G401.6 (cell line): Measurements from ENCODE around the gene GRID1.

Experiments
- FAIRE-seq: peaks from 2 replicates; lab custom pipeline; 2012; peaks lifted over from hg19 to GRCh38; lab: Jason Lieb, UNC

The GRID1 gene

DNA sequence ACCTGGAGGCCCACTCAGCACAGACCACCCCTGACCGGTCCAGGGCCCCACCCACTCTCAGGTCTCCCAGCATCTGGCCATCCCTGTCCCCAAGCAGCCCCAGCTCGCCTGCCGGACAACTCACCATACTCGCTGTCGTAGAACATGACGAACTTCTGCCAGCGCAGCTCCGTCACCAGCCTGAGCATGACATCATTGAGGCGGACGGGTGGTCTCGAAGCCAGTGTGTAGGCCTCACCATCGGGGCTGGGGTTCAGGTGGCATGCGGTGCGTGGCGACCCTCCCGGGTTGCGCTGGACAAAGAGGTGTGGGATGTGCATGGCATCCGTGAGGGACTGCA lies 160.4 kb downstream of the GRID1 start:
- no peak for FAIRE-seq

DNA sequence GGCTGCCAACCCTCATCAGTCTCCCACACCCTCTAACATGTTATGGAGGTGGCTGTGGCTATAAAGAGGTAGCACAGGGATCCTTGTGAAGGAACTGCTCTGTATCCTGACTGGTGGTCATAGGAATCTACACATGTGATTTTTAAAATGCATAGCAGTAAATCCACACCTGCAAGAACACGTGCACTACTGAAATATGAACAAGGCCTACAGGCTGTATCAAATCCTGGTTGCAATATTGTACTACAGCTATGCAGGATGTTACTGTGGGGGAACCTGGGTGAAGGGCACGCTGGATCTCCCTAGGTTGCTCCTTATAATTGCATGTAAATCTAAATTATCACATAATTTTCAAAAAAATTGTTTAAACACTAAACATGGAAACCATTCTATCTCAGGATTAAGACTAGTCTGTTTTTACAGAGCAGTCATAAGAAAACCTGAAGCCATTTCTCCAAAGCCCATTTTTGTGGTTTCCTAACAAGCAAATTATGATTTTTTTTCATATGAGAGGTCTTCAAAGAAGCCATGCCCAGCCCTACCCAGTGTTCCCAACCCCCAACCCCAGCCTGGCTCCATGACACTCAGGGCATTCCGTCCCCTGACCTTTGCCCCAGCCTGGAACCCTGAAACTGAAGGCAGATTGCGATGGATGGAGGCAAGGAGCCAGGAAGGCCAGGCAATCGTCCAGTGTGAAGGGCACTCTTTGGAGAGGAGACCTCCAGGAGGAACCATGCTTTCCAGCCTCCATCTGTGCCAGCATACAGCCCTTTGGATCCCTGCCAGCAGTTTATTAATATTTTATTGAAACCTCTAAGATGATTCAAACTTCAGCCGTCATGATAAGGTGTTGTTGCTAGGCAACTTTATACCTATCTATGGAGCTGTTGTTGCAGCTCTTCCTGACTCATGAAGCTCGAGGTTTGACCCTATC lies 161.0 kb downstream of the GRID1 start:
- FAIRE-seq, result no peak

DNA sequence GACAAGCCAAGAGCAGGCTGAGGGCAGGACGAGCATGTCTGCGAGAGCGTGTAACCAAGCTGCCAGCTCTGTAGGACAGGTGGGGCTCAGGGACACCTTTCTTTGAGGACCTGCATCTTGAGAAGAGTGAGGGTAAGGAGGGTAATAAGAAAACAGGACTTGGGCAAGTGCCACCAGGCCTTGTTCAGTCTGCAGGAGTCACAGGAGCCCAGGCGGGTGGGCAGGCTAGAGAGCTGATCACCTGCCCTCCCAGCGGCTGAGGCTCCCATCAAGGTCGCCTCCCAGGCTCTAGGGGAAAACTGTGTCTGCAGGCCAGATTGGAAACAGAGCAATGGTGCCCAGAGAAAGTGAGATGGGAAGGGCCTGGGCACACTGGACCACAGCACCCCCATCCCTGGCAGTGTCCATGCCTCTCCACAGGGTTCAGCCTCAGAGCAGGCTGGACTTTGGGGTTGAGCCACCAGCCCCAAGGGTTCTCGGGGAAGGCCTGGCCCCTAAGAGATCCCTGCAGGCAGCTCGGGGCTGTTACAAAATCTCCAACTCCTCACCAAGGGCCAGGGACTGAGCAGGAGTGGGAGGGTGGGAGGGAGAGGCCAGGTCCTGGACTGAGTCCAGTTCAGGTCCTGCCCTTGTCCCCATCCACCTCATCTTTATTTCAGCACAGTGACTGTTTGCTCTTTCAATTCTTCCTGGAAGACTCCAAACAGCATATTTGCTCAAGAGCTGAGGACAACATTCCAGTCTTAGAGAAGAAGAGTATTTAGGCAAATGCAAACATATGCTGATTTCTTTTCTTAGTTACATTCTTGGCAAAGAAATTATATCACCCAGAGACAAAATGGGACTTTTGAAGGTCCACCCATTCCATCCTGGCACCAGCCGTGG lies 161.9 kb downstream of the GRID1 start:
- FAIRE-seq, result no peak

DNA sequence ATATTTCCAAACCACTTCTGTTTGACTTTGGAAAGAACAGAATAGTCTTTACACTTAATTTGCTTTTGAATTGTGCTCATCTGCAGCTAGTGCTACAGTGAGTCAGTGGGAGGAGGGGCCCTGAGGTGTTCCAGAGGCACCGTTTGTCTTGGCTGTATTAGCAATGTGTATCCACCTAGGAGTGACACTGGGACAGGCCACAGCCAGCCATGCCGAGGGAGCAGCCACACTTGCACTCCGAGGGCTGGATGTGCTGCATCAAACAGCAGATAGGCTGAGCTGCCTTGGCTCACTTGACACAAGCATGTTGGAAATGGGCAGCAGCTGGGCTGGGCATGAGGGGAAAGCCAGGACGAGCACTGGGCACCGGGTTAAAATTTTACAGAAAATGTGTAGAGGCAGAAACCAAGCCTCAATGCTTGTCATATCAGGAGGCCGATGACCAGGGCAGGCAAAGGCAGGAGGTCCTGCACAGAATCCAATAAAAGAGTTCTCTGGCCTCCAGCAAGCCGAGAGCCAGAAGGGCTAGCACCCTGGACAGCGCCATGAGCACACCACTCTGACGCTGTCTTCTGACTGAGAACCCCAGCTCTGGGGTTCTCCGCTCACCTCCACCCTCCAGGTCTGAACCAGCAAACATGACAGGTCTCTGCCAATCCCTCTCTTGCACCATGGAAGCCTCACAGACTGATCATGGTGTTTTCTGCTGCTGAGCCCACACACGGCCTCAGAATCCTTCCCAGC lies 163.3 kb downstream of the GRID1 start:
- FAIRE-seq, result no peak

DNA sequence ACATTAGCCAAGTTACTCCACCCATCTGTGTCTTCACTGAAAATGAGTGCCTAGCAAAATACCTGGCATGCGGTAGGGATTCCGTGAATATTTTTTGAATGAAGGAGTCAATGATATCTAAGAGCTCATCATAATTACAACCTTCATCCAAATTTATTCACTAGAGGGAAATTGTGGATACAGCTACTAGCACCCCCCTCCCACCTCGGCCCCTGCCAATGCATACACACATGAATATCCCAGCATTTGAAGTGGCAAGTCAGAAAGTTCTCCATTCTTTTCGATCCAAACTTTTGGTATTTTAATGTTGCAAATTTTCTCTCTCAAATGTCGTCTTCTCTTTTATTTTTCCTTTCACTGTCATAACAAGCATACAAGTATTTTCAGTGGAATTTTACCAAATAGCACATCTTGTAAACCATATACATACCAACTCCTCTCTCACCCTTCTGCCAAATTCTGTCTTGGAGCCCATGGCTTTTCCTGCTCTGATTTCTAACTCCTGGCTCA lies 164.3 kb downstream of the GRID1 start:
- FAIRE-seq, result no peak

DNA sequence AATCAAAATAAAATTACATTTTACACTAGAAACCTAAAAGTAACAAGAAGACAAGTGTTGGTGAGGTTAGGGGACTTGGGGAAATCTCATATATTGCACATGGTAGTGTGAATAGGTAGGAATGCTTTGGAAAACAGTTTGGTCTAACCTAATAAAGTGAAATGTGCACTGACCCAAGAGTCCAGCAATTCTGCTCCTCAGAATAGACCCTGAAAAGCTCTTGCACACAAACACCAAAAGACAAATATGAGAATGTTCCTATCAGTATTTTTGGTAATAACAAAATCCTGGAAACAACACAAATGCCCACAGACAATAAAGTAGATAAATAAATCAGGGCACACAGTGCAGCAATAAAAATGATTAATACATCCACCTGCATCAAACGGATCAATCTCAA lies 165.7 kb downstream of the GRID1 start:
- FAIRE-seq, result no peak

DNA sequence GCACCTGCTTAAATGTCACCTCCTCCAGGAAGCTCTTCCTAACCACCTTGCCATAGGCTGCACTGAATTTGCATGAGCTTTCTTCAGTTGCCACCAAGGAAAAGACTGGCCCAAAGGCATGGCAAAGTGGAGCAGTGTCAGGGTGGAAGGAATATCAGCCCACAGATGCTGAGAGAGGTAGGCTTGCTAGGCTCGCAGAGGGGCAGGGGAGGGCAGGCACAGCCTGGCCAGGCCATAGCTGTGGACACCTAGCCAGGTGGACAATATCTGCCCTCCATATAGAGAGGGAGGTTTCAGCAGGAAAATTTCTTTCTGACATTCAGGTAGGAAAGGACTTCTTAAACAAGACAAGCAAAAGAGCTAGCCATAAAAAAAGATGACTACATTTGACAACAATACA lies 166.3 kb downstream of the GRID1 start:
- no peak for FAIRE-seq

DNA sequence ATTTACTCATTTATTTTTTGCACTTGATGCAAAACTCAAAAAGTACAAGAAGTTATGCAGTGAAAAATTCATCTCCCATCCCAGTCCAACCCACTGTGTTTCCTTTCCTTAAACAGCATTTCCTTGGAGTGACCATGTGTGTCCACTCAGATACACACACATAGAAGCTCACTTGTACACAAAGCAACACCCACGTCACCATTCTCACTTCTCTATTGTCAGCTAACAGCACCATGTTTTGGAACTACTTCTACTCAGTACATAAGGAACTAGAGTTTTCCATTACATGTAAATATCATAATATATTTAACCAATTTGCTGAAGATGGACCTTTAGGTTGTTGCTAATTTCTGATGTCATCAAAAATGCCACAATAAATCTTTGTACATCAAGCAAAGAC lies 167.6 kb downstream of the GRID1 start:
- no peak for FAIRE-seq

DNA sequence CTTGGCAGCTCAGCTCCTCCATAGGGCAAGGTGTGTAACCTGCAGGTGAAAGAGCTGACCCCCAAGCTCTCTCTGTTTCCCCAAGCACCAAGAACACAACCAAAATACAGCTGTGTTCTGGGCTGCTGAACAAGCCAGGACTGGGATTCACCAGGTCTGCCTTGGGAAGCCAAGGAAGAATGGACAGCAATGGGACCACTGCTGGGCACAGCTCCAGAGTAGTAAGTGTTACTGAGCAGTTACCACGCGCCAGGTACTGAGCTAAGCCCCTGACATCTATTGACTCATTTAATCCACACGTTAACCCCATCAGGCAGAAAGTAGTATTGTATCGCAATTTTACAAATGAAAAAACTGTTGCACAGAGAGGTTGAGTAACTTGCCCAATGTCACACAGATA lies 168.3 kb downstream of the GRID1 start:
- no peak for FAIRE-seq

DNA sequence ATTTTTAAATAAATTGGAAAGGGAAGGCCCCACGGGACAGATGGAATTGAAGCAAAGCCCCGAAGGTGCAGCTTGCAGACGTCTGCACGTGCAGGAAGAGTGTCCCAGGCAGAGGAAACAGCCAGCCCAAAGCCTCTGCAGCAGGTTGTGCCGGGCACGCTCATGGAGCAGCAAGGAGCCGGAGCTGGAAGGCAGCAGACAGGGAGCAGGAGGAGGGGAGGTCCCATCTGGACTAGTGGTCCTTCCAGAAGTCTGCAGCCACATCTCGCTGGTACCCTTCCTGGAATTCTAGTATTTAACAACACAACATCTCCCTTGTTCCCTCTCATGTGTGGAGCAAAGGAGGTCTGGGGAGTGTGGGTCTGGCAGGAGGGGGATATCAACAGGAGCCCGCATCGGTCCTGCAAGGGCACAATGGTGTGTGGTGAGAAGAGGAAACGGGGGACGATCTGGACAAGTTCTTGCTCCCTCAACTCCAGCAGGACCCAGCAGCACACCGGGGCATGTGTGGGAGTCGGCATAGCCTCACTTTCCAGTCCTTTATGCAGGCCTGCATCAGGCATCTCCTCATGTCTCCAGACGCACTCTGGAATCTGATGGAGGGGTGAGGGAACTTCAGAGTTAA lies 169.3 kb downstream of the GRID1 start:
- no peak for FAIRE-seq

DNA sequence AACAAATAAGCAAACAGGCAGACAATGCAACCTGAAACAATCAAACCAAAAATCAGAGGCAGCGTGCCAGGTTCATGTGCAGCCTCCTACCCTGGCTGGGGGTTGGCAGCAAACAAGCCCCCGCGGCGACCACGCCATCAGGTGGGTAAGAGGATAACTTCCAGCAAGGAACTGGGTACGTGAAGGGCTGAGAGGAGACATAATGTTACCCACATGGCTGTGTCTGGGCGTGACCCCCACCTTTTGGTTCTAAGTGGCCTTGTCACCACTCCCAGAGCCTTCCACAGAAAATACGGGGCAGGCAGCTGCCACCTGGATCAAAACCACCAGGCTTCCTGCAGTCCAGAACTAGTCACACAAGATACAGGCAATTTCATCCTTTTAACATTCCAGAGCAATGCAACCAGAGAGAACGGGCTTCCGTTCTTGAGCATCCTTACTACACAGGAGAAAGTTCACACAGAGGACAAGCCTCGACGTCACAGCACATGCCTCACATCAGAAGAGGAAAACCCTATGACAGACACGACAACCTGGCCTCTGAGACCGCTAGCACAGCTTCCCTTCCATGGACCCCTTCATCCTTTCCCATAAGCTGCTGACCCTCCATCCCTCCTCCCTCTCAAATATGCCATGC lies 171.0 kb downstream of the GRID1 start:
- no peak for FAIRE-seq

DNA sequence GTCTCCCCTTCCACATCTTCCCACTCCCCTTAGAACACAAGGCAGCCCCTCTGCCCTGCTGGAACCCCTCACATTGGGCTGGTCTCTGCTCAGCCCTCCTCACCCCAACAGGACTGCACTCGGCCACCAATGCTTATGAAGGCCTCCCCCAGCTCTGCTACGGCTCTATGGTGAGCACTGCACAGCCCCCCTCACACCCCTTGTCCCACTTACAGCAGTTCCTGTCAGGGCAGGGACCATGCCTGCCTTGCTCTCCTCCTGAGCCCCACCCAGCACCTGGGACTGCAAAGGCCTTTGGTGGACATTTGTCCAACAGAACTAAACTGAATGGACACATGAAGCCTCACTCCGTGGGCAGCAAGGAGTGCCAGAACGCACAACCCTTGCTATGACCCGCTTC lies 171.9 kb downstream of the GRID1 start:
- no peak for FAIRE-seq

DNA sequence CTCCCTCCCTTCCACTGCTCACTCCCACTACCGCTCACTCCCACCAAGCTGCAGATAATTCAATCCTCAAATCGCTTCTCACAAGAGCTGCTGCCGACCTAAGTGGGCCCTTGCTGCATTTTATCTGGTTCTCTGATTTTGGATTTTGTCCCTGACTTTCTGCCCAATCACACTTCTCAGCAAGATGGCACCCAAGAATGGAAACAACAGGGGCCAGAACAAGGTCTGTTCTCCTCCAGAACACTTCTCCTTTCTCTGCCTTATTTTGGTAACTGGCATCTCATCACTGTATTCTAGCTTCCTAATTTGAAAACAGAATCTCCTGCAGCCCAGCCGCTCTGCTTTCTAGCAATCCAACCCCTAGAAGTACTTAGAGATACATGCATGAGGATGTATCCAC lies 172.8 kb downstream of the GRID1 start:
- FAIRE-seq, result no peak

DNA sequence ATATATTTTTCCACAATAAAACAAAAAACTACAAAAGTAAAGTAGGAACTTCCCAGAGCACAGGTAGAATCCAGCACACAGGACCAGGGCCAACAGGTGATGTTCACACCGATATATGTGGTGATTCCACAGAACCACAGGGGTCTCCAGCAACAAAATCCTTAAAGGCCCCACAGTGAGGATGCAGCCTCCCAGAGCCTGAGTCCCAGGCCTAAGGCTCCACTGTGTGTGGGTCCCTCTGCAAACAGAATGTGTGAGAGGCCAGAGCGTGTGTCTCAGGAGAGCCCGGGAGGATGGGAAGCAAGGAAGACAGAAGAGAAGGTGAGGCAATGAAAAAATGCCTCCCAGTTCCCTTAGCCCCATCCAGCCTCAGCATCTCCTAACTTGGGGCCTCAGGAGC lies 173.9 kb downstream of the GRID1 start:
- no peak for FAIRE-seq

DNA sequence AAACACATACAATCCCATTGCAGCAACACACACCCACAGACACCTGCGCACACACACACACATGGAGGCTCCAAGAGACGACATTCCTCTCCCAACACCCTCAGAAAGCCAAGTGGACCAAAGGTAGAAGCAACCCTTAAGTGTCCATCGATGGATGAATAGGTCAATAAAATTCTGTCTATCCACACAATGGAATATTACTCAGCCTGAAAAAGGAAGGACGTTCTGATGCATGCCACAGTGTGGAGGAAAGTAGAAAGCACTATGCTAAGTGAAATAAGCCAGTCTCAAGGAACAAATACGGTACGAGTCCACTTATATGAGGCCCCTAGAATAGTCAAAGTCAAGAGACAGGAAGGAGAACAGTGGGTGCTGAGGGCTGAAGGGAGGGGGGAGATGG lies 174.4 kb downstream of the GRID1 start:
- no peak for FAIRE-seq

DNA sequence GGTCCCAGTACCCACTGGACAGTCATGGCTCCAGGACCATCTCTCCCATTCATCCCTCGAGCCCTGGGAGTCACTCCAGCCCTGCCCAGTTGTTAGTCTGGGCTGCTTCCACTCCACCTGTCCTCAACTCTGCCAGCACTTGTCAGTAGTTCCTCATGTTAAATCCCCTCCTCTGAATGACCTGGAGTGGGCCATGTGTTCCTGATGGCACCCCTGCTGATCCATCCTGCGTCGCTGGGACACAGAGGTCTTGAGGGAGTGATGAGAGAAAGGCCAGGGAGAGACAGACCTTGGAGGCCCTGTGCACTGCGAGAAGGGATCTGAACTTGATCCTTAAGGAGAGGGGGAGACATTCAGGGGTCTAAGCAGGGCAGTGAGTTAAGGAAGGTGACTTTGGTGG lies 174.9 kb downstream of the GRID1 start:
- no peak for FAIRE-seq

DNA sequence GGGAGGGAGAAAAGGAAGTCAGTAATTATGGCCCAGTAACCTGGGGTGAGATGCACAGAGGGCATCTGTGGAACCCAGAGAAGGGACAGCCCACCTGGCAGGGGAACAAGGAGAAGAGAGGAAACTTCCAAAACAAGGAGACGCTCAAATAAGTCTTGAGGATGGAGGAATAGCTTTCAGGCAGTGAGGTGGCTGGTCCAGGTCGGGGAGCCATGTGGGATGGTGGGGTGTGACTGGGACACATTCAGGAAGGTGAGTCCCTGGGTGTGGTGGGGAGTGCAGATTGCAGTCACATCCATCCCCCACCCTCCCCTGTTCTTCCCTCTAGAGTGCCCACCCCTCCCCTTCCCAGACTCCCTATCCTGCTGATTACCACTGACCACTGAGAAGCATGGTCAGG lies 175.4 kb downstream of the GRID1 start:
- no peak for FAIRE-seq

DNA sequence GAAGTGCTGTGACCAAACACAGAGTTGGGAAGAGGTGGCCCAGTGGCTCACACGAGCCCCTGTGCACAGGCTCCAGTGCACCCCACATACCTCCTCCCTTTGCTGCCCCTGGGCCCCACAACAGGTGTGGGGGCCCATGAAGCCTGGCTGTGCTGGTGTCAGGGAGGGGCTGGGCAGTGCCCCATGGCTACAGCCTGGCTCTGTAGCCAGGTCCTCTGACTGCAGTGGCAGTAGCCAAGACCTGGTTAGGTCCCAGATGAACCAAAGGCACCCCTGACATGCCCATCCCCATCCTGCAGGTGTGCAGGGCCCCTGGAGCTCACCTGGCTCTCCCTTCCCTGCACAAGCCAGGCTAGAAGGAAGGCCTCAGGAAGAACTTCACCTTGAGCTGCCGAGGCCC lies 176.3 kb downstream of the GRID1 start:
- no peak for FAIRE-seq

DNA sequence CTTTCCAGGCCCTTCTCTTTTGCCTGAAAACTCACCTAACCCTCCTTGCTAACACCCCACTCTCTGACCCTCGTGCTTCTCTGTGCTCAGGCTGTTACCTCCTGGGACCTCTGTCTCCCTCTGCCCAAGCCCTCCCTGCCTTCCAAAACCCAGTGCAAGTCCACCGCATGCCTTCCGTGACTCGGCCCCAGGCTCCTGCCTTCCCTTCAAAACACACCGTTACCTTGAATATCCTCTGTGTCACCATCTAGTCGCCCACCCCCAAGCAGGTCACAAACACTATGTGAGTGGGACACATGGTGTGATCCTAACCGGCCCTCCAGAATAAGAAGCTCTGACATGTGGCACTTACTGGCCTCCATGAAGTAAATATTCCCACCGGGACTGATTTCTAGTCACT lies 176.7 kb downstream of the GRID1 start:
- FAIRE-seq, result no peak

DNA sequence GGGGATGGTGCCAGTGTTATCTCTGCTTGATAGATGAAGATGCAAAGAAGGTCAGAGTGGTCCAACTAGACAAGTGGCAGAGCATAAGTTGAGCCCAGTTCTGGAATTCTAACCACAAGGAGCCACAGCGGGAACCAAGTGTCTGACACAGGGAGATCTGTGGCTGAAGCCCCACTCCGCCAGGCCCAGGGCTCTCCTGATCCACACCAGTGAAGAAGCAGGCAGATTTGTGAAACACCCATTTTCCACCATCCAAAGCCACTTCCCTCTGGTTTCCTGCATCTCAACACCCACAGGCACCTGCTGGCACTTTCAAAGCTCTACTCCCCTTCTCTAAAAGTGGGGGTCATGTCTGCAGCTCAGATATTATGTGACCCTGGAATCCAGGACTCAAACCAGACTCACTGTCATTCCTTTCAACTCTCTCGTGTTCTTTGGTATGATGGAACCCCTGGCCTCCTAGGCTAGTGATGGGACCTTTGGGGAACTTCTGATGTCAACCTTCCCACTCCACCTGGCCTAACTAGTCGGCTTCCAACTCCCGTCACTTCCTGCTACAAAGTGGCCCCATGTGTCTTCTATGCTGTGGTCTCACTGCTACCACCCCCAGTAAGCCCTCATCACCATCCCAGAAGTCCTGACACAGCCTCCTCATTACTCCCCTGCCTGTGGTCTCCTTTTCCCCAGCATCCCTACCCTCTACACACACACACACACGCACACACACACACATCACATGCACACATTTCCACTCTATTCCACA lies 177.6 kb downstream of the GRID1 start:
- FAIRE-seq, result no peak

DNA sequence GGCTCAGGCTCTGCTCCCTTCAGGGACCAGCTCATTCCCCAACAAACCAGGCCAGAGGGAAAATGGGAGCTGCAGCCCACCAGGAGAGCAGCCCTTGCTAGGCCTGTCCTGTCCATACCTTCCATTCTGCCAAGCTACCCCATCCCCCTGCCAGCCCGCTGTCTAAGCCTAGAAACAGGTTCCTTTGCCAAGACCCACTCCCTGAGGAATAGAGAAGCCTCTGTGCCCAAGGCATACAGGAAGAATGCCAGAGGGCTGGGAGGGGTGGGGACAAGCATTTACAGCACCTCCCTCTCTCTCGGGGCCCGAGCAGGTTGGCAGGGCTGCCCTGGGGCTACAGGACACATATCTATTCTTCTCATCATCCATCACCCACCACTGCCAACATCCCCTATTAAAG lies 178.3 kb downstream of the GRID1 start:
- no peak for FAIRE-seq
